NOMO-1 treated with DMSO at 0.1 percent for 48 hours (cell line): ENCODE results near the gene PARVB.

ENCODE experiments used
- DNase-seq: peaks from one replicate; lab custom pipeline; 2025; ENCODE audit not compliant: unreplicated experiment; lab: John Stamatoyannopoulos, UW

The PARVB gene

DNA sequence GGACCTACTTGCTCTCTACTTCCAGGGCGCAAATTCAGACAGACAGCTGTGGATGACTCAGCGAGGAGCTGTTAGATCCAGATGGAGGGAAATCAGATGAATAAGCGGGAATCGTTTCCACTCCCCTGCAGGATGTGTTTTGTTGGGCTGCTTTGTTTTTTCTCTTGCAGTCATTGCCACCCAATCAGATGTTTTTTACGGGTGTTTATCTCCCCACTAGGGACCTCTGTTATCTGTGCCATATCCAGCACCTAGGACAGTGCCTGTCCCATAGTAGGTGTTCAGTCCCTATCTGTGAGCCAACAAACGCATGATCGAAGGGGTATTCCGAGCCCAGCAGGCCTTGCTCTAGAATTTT, 105.5 kb downstream of the PARVB start:
- DNase-seq = no peak

DNA sequence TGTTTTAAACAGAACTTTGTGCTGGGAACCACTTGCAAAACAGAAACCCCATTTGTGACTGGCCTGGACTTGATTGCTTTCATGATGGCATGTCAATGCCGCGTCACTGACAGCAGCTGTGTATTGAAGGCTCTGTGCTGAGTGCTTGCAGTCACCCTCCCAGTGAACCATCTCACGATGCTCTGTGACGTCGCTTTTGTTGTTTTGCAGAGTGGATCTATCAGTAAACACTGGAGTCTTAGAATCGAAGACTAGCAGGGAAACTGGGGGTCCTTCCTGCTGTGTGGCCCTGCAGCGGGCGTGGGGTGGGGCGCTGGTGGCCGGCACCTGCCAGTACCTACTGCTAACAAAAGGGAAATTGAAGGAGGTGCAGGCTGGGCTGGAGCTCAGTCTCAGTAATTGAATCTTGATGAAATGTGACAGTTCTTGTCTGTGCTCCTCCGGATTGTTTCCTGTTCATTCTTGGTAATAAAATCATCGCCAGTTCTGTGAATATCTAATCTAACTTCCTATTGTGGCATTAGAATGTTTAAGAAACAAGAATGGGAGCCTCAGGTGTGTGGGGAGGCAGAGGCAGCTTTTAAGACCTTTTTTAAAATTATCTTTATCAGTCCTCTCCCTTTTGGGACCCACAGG, 106.1 kb downstream of the PARVB start:
- DNase-seq = no peak

DNA sequence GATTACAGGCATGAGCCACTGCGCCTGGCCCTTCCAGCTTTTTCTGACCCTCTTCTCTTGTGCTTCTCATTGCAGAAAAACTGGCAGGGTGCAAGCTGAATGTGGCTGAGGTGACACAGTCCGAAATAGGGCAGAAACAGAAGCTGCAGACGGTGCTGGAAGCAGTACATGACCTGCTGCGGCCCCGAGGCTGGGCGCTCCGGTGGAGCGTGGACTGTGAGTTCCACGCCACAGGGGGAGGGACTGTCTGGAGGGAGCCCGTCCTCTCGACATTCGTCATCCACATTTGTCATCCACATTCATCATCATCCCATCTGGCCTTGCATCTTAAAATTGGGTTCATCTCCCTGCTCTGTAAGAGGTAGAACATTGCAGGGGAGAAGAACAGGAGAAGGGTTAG, 107.3 kb downstream of the PARVB start:
- DNase-seq = no peak

DNA sequence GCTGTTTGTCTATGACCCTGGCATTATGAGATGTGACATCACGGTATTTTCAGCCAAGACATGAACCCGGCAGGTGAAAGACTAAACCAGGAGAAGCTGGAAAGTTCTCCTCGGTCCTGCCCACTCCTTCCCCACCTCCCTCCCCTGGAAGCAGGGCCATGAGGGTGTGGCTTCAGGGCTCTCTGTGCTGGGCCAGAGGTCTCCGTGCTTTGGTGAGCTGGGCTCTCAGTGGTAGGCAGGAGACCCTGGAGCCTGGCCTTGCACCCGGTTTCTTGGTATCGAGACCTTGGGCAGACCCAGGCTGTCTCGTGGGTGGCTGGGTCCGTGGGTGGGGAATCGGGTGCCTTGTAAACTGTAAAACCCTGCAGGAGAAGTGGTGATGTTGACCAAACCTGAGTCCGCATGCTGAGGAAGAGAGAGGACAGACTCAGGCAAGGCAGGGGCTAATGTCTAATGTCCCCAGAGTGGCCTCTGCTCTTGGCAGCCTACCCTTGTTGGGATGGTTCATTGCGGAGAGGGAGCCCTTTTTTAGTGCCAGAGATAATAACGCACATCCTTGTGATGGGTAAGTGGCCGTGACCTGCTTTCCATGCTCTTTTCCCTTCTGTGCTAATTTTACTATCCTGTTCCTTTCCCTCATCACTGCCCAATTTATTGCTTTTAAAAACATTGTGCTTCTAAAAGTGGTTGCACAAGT, 108.0 kb downstream of the PARVB start:
- DNase-seq = no peak

DNA sequence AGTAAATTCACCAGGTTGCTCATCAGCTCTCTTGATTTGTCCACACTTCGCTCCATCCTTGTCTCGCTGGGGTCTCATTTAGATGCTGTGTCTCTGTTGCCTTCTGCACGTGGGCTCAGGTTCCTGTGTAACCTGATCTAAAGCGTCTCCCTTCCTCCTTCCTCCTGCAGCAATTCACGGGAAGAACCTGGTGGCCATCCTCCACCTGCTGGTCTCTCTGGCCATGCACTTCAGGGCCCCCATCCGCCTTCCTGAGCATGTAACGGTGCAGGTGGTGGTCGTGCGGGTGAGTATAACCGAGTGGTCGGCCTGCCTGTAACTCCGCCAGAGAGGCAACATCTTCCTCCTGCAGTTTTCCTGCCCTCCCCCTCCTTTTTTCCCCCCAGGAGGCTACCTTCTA, 108.6 kb downstream of the PARVB start:
- DNase-seq = no peak

DNA sequence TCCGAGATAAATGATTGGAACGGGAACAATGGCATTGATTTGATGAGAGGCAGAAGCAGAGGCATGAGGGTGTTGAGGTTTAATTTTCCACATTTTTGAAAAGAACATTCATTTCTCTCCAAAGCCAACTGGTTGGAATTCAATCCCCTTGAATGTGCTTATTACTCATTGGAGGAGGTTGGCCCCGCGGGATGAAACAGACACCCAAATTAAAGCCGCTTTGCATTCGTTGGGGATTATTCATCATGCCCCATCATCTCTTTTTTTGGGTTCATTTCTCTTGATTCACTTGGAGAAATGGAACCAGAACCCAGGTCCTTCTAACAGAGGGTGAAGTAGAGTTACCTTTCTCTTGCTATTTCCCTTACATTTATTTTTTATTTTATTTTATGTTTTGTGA, 109.1 kb downstream of the PARVB start:
- DNase-seq = no peak

DNA sequence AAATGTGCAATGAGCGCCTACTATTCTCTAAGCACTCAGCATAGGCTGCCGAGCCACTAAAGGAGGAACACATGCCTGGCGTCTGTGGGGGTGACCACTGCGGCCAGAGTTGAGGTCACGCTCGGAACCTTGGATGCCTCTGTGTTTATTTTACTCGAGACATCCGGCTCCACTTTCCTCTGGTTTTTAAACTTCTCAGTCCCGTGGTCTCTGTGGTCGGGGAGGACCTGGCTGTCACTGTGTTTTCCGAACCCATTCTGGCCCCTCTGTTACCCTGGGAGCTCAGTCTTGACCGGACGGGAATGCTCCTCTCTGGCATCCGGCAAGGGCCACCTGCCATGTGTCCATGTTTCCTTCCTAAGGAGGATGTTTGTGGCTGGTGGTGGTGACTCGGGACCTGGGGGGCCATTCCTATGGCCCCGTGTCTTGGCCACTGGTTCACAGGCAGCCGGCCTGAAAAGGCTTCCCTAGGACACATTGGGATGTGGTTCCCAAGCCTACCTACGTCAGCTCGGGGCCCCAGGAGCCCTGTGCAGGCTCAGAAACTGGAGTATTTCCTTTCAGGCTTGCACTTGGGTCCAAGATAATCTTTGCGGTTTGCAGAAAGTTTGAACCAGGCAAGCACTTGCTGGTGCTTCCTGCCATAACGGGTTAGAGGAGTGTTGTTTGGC, 109.9 kb downstream of the PARVB start:
- DNase-seq = no peak

DNA sequence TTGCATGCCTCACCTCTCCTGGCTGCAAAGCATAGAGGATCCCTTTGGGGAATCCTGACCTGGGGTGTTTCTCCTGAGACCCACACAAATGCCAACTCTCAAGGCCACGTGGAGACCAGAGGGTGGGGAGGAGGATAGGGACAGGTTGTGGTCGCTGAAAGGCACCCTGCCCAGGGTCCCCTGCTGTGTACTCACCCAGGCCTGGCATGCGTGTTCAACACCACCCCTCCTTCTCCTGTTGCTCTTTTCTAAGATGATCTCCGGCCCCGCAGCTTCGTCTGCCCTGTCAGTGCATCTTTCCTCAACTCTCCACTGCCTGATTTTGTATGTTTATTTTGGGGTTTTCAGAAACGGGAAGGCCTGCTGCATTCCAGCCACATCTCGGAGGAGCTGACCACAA, 112.0 kb downstream of the PARVB start:
- DNase-seq = no peak

DNA sequence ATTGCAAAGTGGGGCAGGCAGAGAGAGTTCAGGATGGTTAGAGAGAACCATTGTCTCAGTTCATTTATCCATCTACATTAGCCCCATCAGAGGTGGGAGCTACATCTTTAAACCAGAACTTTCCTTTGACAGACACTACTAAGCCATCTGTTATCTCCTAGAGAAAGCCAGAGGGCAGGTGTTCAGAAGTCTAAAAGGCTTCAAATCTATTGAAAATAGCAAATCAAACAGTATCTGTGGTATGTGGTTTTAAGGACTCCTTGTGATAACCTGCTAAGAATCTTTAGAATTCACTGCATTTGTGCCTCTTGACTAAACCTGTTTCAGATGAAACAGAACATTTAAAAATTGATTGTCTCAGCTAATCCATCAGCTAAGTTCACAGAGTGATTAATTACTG, 112.7 kb downstream of the PARVB start:
- no peak for DNase-seq

DNA sequence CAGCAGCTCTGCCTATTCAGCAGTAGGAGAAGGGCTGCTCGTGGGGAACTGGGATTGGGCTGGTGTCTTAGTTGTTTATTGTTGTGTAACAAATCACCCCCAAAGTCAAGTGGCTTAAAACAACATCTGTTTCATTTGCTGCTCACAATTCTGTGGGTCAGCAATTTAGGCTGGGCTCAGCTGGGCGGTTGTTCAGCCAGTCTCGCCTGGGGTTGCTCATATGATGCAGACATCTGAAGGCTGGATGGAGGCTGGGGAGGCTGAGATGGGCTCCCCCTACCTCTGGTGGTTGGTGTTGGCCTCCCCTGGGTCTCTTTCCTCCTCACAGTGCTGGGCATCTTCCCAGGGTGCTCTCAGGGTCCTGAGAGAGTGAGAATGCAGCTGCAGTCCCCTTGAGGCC, 113.3 kb downstream of the PARVB start:
- DNase-seq = no peak

DNA sequence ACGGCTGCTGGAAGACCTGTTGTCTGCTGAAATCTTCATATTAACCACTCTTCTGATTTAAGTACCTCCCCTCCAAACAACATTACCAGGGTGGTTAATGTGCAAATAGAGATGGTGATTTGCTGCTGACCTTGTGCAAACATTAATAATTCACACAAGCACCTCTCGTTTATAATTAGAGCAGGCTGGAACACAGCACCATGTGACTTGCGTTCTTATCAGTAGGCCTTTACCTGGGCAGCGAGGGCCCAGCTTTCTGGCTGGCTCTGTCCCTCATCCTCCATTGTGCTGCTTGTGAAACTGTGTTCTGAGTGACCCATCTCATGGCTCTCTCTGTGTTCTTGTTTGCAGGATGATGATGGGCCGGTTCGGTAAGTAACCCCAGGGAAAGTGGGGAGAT, 115.7 kb downstream of the PARVB start:
- no peak for DNase-seq

DNA sequence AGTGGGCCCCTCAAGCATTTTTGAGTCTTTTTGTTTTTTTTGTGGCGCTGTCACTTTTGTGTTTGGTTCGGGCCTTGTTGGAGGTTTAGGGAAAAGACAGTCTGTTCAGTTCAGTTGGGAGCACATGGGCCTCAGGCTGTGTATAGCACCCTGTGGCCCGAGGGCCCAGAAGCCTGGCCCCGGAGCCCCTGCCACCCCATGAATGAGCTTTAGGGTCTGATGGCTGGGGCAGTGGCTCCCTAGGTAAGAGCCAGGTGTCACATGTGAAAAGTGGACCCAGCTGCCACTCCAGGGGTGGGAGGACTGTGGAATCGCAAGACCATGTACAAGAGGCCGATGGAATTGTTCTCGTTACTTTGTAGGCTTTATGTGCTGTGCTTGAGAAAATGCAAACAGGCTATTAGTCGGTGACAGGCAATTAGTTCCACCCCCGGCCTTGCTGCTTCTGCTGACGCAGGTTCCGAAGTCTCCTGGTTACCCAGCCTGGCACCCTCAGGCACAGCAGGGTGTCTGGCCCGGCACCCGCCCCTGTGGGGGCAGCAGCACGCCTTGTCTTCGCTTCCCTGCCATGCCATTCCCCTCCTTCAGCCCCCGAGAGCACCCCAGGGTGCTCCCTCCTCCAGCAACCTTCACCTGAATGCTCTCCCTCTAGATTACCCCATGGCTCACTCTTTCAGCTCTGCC, 118.5 kb downstream of the PARVB start:
- DNase-seq = no peak

DNA sequence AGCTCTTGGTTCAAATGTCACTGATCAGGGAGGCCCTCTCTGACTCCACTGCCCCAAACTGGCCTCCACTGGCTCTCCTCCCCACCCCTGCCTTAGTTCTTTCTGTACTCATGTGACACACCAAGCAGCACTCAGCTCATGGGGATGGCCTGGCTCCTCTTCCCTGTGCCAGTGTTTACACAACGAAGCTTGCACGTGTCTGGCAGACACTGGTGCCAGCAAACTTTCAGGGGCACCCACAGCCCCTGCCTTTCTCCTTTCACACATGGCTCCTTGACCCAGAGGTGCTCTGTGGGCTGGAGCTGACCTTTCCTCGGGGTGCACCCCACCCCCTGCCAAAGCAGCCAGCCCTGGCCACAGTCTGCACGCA, 119.0 kb downstream of the PARVB start:
- no peak for DNase-seq

DNA sequence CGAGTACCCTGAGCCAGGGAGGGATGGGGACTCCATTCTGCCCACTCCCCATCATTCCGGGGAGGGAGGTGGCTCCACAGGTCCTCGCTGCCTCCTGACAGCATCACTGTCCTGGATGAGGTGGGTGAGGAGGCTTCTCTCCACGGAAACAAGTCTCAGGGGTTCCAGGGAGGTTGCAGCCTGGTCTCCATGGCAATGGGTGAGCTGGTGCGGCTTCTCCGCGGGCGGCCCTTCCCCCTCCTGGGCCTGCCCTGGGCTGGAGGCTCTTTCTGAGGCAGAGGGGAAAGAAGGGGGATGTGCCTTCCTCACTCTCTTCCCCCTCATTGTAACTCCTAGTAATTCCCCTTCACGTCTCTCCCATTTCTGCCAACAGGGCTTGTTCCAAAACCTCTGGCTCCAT, 119.5 kb downstream of the PARVB start:
- no peak for DNase-seq

DNA sequence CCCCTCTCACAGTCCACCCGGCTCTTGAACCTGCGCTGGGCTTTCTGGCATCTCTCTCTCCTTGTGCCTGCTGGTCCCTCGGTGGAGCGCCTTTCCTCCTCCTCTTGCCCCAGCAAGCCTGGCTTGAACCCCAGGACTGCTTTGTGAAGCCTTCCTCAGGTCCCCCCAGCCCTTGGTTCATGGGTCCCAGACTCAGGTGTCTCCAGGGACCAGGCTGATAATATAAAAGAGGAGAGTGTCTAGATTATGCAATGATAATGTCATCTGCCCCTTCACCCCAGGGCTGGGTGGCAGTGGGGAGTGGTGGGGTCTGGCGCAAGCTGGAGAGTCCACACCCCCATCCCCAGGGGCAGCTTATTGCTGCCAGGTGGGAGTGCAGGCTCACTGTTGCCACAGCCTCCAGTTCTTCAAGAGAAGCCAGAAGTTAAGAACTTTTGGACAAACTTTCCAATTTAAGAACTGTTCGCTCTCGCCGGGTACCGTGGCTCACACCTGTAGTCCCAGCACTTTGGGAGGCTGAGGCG, 120.0 kb downstream of the PARVB start:
- no peak for DNase-seq

DNA sequence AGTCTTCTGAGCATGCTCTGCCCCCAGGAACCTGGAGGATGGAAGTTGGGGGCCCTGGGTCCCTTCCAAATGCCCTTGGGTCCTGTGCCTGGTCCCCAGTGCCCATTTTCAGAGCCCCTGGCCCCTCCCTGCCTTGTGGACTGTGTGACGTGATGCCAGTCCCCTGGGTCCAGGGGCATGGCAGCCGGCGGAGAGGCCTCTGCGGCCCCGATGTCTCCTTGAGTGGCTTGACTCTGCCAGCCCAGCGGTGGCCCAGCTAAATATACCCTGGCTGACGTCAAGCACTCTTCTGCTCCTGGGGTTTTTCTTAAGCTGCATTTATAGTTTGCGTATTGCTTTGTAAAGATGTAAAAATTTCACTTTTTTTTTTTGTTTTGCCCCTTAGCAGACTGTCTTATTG, 121.4 kb downstream of the PARVB start:
- DNase-seq = no peak

DNA sequence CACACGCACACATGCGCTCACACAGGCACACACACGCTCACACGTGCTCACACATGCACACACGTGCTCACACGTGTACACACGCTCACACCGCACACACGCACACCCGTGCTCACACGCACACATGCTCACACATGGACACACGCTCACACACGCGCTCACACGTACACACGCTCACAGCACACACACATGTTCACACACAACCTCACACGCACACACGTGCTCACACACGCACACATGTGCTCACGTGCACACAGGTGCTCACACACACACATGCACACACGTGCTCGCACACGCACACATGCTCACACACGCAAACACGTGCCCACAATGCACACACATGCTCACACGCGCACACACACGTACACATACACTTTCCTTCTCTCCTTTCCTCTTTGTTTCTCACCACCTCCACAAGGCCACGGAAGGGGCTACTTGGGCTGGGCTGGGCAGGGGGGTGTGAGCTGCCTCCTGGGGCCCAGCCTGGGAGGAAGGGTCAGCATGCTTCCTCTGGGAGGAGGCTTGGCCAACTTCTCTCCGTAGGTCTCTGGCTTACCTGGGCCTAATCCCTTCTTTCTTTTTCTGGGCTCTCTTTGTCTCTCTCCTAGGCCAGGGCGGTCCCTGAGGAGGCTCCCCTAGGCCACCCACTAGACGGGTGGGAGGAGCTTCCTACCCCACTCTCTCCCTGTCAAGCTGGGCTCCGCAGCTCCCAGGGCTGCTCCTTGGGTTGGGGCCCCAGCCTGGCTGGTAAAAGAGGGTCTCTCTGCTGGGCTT, 122.2 kb downstream of the PARVB start:
- no peak for DNase-seq

DNA sequence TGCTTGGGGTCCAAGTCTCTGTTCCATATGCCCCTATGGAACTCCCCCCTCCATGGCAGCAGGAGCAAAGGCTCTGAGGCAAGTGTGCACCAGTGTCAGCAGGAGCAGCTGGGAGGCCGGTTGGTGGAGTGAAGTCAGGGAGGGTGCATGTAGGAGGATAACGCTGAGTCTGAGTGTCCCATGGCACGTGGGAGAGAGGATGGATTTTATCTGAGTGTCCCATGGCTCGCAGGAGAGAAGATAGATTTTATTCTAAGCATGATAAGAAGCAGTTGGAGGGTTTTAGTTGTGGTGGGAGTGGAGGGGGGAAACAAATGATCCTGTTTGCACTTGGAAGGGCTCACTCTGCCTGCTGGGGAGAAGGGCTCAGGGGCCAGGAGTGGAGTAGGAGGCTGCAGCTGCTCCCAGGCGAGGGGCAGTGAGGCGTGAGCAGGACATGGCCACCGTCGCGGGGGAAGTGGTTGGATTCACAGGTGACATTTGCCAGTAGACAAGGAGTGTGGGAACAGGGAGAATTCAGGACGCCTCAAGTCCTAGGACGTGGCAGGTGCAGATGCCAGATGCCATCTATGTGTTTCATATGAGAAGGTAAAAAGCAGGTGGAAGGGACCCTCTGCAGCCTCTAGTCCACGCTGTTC, 123.0 kb downstream of the PARVB start:
- DNase-seq = no peak

DNA sequence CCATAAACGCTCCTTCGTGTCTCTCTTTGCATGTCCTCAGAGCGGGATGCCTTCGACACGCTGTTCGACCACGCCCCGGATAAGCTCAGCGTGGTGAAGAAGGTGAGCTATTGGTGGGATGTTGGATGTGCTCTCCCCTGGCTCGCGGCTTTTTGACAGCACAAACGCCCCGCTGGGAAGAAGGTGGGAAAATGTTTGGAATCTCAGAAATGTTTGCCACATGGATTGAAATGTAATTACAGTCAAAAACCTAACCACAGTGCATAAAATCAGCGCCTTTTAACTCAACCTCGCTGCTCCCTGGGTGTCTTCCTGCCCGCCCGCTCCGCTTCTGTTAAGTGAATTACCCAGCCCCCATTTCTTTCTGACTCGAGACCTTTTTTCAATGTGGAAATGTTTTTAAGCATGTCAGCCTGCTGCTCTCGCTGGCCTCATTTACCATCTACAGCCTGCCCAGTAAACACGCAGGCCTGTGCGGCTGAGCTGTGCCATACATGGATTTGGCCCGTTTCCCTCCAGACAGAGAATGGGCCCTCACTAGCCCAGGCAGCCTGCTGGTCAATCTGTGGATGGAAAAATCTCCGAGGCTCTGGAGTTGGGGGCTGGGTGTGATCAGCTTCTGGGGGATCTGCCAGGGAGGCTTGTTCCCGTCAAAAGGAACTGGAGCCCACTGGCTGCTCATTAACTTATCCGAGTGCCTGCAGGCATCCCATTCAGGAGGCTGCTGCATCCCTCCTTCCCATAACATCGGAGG, 123.9 kb downstream of the PARVB start:
- DNase-seq = no peak

DNA sequence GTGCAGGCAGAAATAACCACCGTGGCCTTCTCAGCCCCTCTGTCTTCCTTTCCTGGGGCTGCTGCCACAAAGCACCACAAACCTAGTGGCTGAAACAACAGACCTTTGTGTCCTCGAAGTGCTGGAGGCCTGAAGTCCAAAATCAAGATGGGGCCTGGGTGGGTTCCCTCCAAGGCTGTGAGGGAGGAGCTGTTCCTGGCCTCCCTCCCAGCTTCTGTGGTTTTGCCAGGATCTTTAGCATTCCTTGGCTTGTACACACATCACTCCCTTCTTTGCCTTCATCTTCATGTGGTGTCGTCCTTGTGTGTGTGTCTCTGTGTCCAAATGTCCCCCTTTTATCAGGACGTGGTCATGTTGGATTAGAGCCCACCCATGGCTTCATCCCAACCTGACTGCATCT, 127.6 kb downstream of the PARVB start:
- DNase-seq = no peak
